G401.6 (cell line): ENCODE results near the gene ENPP4.
"Not testable (repeated sequence)": the region's sequence is repeated elsewhere in the genome, so short reads cannot be mapped to it uniquely, and the experiment has no call there.

Experiments
- FAIRE-seq: peaks from 2 replicates; lab custom pipeline; 2012; peaks lifted over from hg19 to GRCh38; lab: Jason Lieb, UNC

ENPP4 gene

GRCh38 chr6:46134216-46134615, 4.4 kb downstream of the ENPP4 start:
- no peak for FAIRE-seq

GRCh38 chr6:46135176-46135575, 5.4 kb downstream of the ENPP4 start:
- no peak for FAIRE-seq

- no peak for FAIRE-seq
Measured at GRCh38 chr6:46136831-46137230, 7.0 kb downstream of the ENPP4 start.

GRCh38 chr6:46137387-46137786, 7.6 kb downstream of the ENPP4 start:
- FAIRE-seq: no peak

GRCh38 chr6:46138281-46138680, 8.5 kb downstream of the ENPP4 start:
- no peak for FAIRE-seq

GRCh38 chr6:46144270-46144669, 14.5 kb downstream of the ENPP4 start:
- no peak for FAIRE-seq

GRCh38 chr6:46149066-46149465, 19.3 kb downstream of the ENPP4 start:
- not testable (repeated sequence) for FAIRE-seq

- FAIRE-seq: no peak
Measured at GRCh38 chr6:46156701-46157100, 26.9 kb downstream of the ENPP4 start.

GRCh38 chr6:46159229-46159628, 29.4 kb downstream of the ENPP4 start:
- FAIRE-seq: no peak

GRCh38 chr6:46160102-46160501, 30.3 kb downstream of the ENPP4 start:
- FAIRE-seq: no peak

- no peak for FAIRE-seq
Measured at GRCh38 chr6:46170357-46171289, 40.8 kb downstream of the ENPP4 start, which contains the start of gene ENPP5. ENPP5 (minus strand) TSS chr6:46170980; CDS start chr6:46168262, 2,718 bp downstream.

- no peak for FAIRE-seq
Measured at GRCh38 chr6:46172176-46172575, 42.4 kb downstream of the ENPP4 start.

GRCh38 chr6:46174904-46175303, 45.1 kb downstream of the ENPP4 start:
- no peak for FAIRE-seq

GRCh38 chr6:46175446-46175845, 45.7 kb downstream of the ENPP4 start:
- FAIRE-seq: no peak

GRCh38 chr6:46175976-46176375, 46.2 kb downstream of the ENPP4 start:
- no peak for FAIRE-seq

- FAIRE-seq: no peak
Measured at GRCh38 chr6:46184114-46184513, 54.3 kb downstream of the ENPP4 start.

GRCh38 chr6:46186583-46186982, 56.8 kb downstream of the ENPP4 start:
- no peak for FAIRE-seq

- FAIRE-seq: no peak
Measured at GRCh38 chr6:46189726-46190125, 59.9 kb downstream of the ENPP4 start.

GRCh38 chr6:46190889-46191288, 61.1 kb downstream of the ENPP4 start:
- no peak for FAIRE-seq

GRCh38 chr6:46191961-46192360, 62.2 kb downstream of the ENPP4 start:
- FAIRE-seq: no peak
